ENCODE measurements around the gene PHYHD1. TPM values are rescaled to one million over a fixed set of nuclear protein-coding genes. Genes with fewer than 3 reads are reported as not detected.
"Not testable (repeated sequence)": the region's sequence is repeated elsewhere in the genome, so short reads cannot be mapped to it uniquely, and the experiment has no call there.

PHYHD1 gene
- polyA plus RNA-seq, 1 donor: 19.0 TPM

DNA sequence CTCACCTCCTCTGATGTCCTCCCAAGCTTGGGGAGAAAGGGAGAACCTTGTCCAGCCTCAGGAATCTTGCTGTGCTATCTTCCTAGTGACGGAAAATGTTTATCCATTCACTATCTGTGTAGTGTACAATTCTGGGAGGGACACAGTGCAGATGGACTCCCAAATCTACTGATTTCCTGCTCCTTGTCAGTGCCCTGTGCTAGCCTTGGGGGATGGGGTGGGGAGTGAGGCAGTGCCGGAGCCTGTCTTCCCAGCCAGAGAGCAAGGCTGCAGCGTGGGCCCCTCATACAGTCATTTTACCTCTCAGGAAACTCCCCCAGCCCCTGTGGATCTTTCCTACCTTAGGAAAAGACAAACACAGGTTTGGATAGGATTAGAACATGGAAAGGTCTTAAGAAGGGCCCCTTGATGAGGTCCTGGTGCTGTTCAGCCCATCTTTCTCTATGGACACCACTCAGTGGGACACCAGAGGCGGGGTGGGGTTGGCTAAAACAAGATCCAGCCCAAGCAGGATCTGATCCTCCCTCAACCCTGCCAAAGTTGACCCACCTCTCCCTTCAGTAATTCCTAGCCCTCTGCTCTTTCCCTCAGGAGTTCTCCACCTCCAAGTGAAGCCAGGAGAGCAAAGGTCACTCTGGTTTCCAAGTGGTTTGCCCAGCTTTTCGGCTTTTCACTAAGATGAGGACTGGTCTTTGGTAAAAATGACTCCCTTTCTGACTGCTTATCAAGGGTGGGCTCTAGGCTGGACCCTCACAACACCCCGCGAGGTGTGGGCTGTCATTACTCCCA is 23.2 kb downstream of the PHYHD1 start:
- Histone ChIP-seq H3K27ac (ENCODE audit: low read length) (no peak overlapping the region), H3K4me1 (ENCODE audit: control insufficient read depth, insufficient read depth, low read length) (peaks cover 17% of the 10 kb centered on the region)

DNA sequence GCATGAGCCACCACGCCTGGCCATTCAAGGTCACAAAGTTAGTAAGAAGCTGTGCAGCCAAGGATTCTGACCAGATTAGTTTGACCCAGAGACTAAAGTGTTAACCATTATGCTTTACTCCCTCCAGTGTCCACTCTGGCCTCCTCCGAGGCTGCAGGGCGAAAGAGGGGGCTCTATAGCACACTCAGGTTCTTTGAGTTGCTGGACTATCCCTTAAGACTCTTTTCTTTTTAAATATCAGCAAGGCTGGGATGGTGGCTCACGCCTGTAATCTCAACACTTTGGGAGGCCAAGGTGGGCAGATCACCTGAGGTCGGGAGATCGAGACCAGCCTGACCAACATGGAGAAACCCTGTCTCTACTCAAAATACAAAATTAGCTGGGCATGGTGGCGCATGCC is 24.2 kb downstream of the PHYHD1 start:
- H3K27ac ChIP-seq (ENCODE audit: low read length); H3K27me3 ChIP-seq (ENCODE audit: control insufficient read depth, insufficient read depth, low read length); H3K9me3 ChIP-seq (ENCODE audit: control insufficient read depth, low read depth, low read length); DNase-seq; H3K4me3 ChIP-seq (ENCODE audit: low read length): not testable (repeated sequence)
- no CpG with 5 or more reads among the region's 7 CpGs for WGBS (ENCODE audit: insufficient coverage, low lambda C conversion rate)
- Histone ChIP-seq H3K36me3 (ENCODE audit: control insufficient read depth, insufficient read depth, low read length) (peaks cover 14% of the 10 kb centered on the region), H3K4me1 (ENCODE audit: control insufficient read depth, insufficient read depth, low read length) (peaks cover 17% of the 10 kb centered on the region)

More for the DNA sequence above, 23.2 kb downstream of the PHYHD1 start:
- Histone ChIP-seq H3K4me3 (ENCODE audit: low read length) (no peak overlapping the region), H3K9me3 (ENCODE audit: control insufficient read depth, low read depth, low read length) (no peaks in the 10 kb centered on the region), H3K27me3 (ENCODE audit: control insufficient read depth, insufficient read depth, low read length) (no peaks in the 10 kb centered on the region), H3K36me3 (ENCODE audit: control insufficient read depth, insufficient read depth, low read length) (peaks cover 12% of the 10 kb centered on the region)
- DNase-seq: no peak
- no CpG with 5 or more reads among the region's 7 CpGs for WGBS (ENCODE audit: insufficient coverage, low lambda C conversion rate)

DNA sequence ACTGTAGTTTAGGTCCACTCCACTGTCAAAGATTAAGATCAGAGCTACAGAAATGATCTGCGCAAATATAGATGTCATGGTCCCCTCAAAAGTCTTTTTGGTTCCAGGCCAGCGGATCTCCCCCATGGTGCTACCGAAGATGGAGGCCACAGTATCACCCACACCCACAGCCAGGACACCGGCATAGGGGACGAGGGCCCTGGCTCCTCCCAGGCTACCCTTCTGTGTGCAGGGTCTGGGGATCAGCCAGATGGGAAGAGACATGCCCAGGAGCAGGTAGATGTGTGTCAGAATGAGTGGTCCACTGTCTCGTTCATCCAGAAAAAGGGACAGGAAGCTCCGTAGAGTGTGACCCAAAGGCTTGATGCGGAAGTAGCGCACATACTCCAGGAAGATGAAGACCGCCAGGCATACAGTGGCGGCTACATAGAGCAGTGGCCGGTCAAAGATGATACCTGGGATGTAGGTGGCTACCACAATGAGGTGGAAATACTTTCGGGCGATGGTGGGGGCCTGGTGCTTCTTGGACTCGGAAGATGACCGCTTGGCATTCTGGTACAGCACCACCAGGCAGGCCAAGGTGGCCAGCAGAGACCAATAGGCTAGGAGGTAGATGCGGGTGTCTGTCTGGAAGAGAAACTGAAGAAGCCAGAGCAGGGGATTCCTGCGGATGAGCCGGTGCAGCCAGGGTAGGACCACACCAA is 25.2 kb downstream of the PHYHD1 start:
- WGBS (ENCODE audit: insufficient coverage, low lambda C conversion rate): no CpG with 5 or more reads among the region's 19 CpGs
- no peaks in the 10 kb centered on the region for H3K27me3 ChIP-seq (ENCODE audit: control insufficient read depth, insufficient read depth, low read length)
- H3K36me3 ChIP-seq (ENCODE audit: control insufficient read depth, insufficient read depth, low read length): peaks cover 22% of the 10 kb centered on the region
- no peak overlapping the region for H3K27ac ChIP-seq (ENCODE audit: low read length)
- no peak overlapping the region for H3K4me3 ChIP-seq (ENCODE audit: low read length)
- H3K4me1 ChIP-seq (ENCODE audit: control insufficient read depth, insufficient read depth, low read length): peaks cover 17% of the 10 kb centered on the region
- no peak for DNase-seq
- H3K9me3 ChIP-seq (ENCODE audit: control insufficient read depth, low read depth, low read length): no peaks in the 10 kb centered on the region

DNA sequence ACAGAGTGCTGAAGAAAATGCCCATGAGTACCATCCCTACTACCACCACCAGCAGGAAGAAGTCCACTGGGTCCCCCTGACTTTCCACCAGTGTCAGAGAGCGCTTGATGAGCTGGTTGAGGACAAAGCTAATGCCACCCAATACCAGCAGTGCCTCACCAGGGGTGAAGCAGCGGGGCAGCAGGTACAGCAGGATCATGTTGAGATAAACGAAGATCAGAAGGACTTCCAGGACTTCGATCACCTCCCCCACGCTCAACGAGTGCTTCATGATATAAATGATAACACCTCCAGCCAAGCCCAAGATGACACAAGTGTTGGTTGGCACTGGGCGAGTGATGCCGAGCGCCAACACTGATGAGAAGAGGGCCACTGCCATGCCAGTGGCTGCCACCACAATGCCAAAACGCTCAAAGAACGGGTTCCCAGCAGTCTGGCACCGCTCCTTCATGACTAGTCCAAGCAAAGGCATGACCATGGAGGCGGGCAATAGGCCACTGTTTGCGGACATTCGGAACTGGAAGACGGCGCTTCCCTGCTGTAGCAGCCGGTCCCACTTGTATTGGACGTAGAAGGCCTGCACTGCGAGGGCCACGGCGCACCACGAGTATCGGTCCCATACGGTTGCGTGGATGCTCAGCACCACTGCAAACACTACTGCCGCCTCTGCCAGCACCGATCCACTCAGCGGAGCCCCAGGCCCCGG is 25.9 kb downstream of the PHYHD1 start:
- no peak for DNase-seq
- H3K4me1 ChIP-seq (ENCODE audit: control insufficient read depth, insufficient read depth, low read length): peaks cover 17% of the 10 kb centered on the region

DNA sequence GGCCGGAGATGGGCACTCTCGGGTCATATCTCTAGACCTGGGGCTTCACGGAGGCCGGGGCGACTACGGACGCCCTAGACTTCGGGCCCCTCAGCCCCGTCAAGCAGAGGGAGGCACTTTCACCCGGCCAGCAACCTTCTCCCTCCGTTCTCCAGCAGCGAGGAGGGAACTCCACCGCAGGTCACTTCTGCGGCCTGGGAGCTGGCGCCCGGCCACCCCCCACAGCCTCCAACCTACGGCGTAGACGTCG is 26.4 kb downstream of the PHYHD1 start:
- no CpG with 5 or more reads among the region's 20 CpGs for WGBS (ENCODE audit: insufficient coverage, low lambda C conversion rate)

More for the DNA sequence above, 25.9 kb downstream of the PHYHD1 start:
- Histone ChIP-seq H3K27me3 (ENCODE audit: control insufficient read depth, insufficient read depth, low read length) (no peaks in the 10 kb centered on the region), H3K36me3 (ENCODE audit: control insufficient read depth, insufficient read depth, low read length) (peaks cover 22% of the 10 kb centered on the region), H3K9me3 (ENCODE audit: control insufficient read depth, low read depth, low read length) (no peaks in the 10 kb centered on the region), H3K4me3 (ENCODE audit: low read length) (peak overlapping the region; percentile 68), H3K27ac (ENCODE audit: low read length) (peak overlapping the region; percentile 89)
- WGBS (ENCODE audit: insufficient coverage, low lambda C conversion rate): 33% methylated on average over 1 of the region's 30 CpGs

DNA sequence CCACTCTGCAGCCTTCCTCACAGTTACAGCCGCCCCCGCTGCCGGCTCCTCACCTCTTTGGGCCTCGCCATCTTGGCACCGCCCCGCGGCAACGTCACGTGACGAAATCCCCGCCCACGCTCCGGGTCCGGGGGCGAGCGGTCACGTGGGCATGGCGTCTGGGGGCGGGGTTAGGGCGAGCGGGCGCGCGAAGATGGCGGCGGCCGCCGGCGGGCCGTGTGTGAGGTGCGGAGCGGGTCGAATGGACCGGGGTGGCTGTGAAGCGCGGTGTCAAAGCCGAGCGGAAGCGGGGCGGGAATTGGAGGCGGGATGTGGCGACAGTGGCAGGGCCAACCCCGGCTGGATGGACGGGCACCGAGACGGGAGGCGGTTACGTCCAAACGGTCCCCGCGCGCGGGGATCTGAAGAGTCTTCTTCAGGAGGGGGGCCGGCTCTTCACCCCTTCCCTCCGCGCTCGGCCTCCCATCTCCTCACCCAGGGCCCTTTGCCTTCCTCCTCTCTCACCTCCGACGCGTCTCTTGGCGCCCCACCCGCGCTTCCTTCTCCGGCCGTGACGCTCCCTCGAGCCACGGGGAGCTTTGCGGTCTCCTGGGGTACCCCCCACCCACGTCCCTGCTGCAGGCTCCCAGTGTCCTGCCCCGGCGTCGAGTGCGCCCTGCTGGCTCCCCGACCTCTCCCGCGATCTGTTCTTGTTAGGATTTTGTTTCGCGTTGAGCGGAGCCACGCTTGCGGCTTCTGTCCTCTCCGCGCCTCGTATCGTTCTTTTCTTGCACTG is 26.9 kb downstream of the PHYHD1 start, which contains the start of the genes DOLK and NUP188:
DOLK (minus strand) TSS at position 77 of the 775 bp plus-strand sequence. CDS start 300 bp downstream, outside the sequence.
NUP188 (plus strand) TSS at position 173 of the 775 bp plus-strand sequence; CDS start at position 194, 21 bp downstream.
- Histone ChIP-seq H3K4me3 (ENCODE audit: low read length) (peak within 1 kb of the TSS; percentile 68), H3K4me1 (ENCODE audit: control insufficient read depth, insufficient read depth, low read length) (peaks cover 17% of the 10 kb centered on the region), H3K27ac (ENCODE audit: low read length) (peak within 1 kb of the TSS; percentile 89), H3K27me3 (ENCODE audit: control insufficient read depth, insufficient read depth, low read length) (no peaks in the 10 kb centered on the region), H3K36me3 (ENCODE audit: control insufficient read depth, insufficient read depth, low read length) (peaks cover 27% of the 10 kb centered on the region), H3K9me3 (ENCODE audit: control insufficient read depth, low read depth, low read length) (no peaks in the 10 kb centered on the region)
- DNase-seq: peak; percentile 92 to 93
- 0% methylated on average over 4 of the region's 86 CpGs for WGBS (ENCODE audit: insufficient coverage, low lambda C conversion rate)

More for the DNA sequence above, 26.4 kb downstream of the PHYHD1 start:
- H3K4me3 ChIP-seq (ENCODE audit: low read length): peak overlapping the region; percentile 68
- peaks cover 17% of the 10 kb centered on the region for H3K4me1 ChIP-seq (ENCODE audit: control insufficient read depth, insufficient read depth, low read length)
- no peak for DNase-seq
- H3K27me3 ChIP-seq (ENCODE audit: control insufficient read depth, insufficient read depth, low read length): no peaks in the 10 kb centered on the region
- H3K9me3 ChIP-seq (ENCODE audit: control insufficient read depth, low read depth, low read length): no peaks in the 10 kb centered on the region
- H3K27ac ChIP-seq (ENCODE audit: low read length): peak overlapping the region; percentile 89
- peaks cover 25% of the 10 kb centered on the region for H3K36me3 ChIP-seq (ENCODE audit: control insufficient read depth, insufficient read depth, low read length)

DNA sequence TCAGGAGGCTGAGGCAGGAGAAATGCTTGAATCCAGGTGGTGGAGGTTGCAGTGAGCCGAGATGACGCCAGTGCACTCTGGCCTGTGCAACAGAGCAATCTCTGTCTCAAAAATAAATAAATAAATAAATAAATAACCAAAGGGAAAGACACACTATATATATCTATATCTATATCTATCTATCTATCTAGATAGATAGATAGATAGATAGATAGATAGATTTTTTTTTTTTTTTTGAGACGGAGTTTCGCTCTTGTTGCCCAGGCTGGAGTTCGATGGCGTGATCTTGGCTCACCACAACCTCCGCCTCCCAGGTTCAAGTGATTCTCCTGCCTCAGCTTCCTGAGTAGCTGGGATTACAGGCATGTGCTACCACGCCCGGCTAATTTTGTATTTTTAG is 40.6 kb downstream of the PHYHD1 start:
- 100% methylated on average over 3 of the region's 9 CpGs for WGBS (ENCODE audit: insufficient coverage, low lambda C conversion rate)
- not testable (repeated sequence) for H3K9me3 ChIP-seq (ENCODE audit: control insufficient read depth, low read depth, low read length); DNase-seq; H3K27me3 ChIP-seq (ENCODE audit: control insufficient read depth, insufficient read depth, low read length); H3K4me3 ChIP-seq (ENCODE audit: low read length); H3K4me1 ChIP-seq (ENCODE audit: control insufficient read depth, insufficient read depth, low read length); H3K27ac ChIP-seq (ENCODE audit: low read length)
- H3K36me3 ChIP-seq (ENCODE audit: control insufficient read depth, insufficient read depth, low read length): peaks cover 38% of the 10 kb centered on the region

DNA sequence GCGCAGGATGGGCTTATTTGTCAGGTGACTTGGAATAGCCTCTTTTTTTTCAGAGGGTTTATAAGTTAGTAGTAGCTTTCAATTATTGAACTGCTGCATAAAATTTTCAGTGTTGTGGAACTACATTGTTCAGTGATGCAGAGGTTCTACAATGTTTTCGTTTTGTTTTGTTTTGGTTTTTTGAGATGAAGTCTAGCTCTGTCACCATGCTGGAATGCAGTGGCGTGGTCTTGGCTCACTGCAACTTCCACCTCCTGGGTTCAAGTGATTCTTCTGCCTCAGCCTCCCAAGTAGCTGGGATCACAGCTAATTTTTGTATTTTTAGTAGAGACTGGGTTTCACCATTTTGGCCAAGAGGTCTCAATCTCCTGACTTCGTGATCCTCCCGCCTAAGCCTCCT is 48.7 kb downstream of the PHYHD1 start:
- Histone ChIP-seq H3K27me3 (ENCODE audit: control insufficient read depth, insufficient read depth, low read length) (no peaks in the 10 kb centered on the region), H3K9me3 (ENCODE audit: control insufficient read depth, low read depth, low read length) (no peaks in the 10 kb centered on the region), H3K4me1 (ENCODE audit: control insufficient read depth, insufficient read depth, low read length) (no peaks in the 10 kb centered on the region), H3K27ac (ENCODE audit: low read length) (no peak overlapping the region), H3K36me3 (ENCODE audit: control insufficient read depth, insufficient read depth, low read length) (peaks cover 56% of the 10 kb centered on the region), H3K4me3 (ENCODE audit: low read length) (no peak overlapping the region)
- 100% methylated on average over 1 of the region's 5 CpGs for WGBS (ENCODE audit: insufficient coverage, low lambda C conversion rate)
- no peak for DNase-seq

DNA sequence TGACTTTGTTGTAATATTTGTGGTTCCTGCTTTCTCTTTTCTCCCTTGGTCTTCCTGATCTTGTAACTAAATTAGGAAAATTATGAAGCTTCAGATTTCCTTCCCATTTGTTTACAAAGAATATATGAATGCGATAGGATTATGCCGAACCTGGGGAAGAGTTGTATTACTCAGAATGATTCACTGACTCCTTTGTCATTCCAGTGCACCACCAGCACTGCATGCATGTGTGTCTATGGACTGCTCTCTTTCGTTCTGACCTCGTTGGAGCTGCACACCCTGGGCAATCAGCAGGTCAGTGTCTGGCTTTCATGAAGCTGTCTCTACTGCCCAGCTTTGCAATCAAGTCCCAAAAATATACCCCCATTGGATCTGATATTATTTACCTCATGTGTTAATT is 52.2 kb downstream of the PHYHD1 start:
- Histone ChIP-seq H3K27me3 (ENCODE audit: control insufficient read depth, insufficient read depth, low read length) (no peaks in the 10 kb centered on the region), H3K4me1 (ENCODE audit: control insufficient read depth, insufficient read depth, low read length) (no peaks in the 10 kb centered on the region), H3K36me3 (ENCODE audit: control insufficient read depth, insufficient read depth, low read length) (peaks cover 73% of the 10 kb centered on the region), H3K4me3 (ENCODE audit: low read length) (no peak overlapping the region), H3K27ac (ENCODE audit: low read length) (no peak overlapping the region), H3K9me3 (ENCODE audit: control insufficient read depth, low read depth, low read length) (no peaks in the 10 kb centered on the region)
- DNase-seq: no peak
- no CpG with 5 or more reads among the region's 4 CpGs for WGBS (ENCODE audit: insufficient coverage, low lambda C conversion rate)

DNA sequence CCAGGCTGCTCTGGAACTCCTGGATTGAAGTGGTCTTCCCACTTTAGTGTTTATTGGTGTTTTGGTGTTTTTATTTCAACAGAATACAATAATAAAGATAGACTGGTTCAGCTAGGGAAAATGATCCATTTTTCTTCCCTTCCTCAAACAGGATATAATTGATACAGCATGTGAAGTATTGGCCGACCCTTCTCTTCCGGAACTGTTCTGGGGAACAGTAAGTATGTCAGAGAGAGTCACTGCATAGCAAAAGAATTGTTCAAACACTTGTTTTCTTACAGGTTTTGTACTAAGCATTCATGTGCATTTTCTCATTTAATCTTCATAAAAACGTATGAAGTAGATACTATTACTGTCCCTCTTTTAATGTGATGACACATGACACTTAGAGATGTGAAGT is 58.3 kb downstream of the PHYHD1 start:
- Histone ChIP-seq H3K27ac (ENCODE audit: low read length) (no peak overlapping the region), H3K27me3 (ENCODE audit: control insufficient read depth, insufficient read depth, low read length) (no peaks in the 10 kb centered on the region), H3K36me3 (ENCODE audit: control insufficient read depth, insufficient read depth, low read length) (peaks cover 78% of the 10 kb centered on the region), H3K9me3 (ENCODE audit: control insufficient read depth, low read depth, low read length) (no peaks in the 10 kb centered on the region), H3K4me1 (ENCODE audit: control insufficient read depth, insufficient read depth, low read length) (no peaks in the 10 kb centered on the region), H3K4me3 (ENCODE audit: low read length) (no peak overlapping the region)
- DNase-seq: no peak
- WGBS (ENCODE audit: insufficient coverage, low lambda C conversion rate): 67% methylated on average over 1 of the region's 3 CpGs

All from large intestine (tissue), 3 donors.